ENCODE results near the gene CDK14.

Gene CDK14

GRCh38 chr7:90642978-90643377 is 46.9 kb downstream of the CDK14 start:
- H3K9me3 ChIP-seq (replicated peaks; ENCODE audit: insufficient read depth, low read length) = no peaks in the 10 kb centered on the region
- H3K27ac ChIP-seq (ENCODE audit: low read length) = no peak overlapping the region
- no peaks in the 10 kb centered on the region for H3K27me3 ChIP-seq (replicated peaks; ENCODE audit: insufficient read depth, low read length)
- H3K4me2 ChIP-seq (ENCODE audit: low read depth, low read length) = no peak overlapping the region
- H3F3A ChIP-seq (ENCODE audit: insufficient read depth, low read length) = no peaks in the 10 kb centered on the region
- no peaks in the 10 kb centered on the region for H3K4me1 ChIP-seq (ENCODE audit: low read length)
- H3K36me3 ChIP-seq (replicated peaks; ENCODE audit: insufficient read depth, low read length) = no peaks in the 10 kb centered on the region
- TF ChIP-seq CTCF (IDR thresholded peaks at IDR 0.05; ENCODE audit: low read length) (no peak), EZH2 (optimal IDR thresholded peaks at IDR 0.05; ENCODE audit: low read depth, low read length) (no peak), EZH2phosphoT487 (IDR thresholded peaks at IDR 0.05; ENCODE audit: low read length) (no peak)
- no peak overlapping the region for H2AFZ ChIP-seq (ENCODE audit: low read length)
- no peaks in the 10 kb centered on the region for H3K79me2 ChIP-seq (ENCODE audit: low read length)
- H4K20me1 ChIP-seq (ENCODE audit: insufficient read depth, low read length) = no peaks in the 10 kb centered on the region
- DNase-seq = no peak
- H3K9ac ChIP-seq (ENCODE audit: low read length) = no peak overlapping the region
- H3K4me3 ChIP-seq (ENCODE audit: low read length) = no peak overlapping the region
- H3K9me2 ChIP-seq (replicated peaks; ENCODE audit: insufficient read depth, low read length) = no peaks in the 10 kb centered on the region

GRCh38 chr7:90645784-90646183 is 49.7 kb downstream of the CDK14 start:
- H3K9me3 ChIP-seq (replicated peaks; ENCODE audit: insufficient read depth, low read length) = no peaks in the 10 kb centered on the region
- H2AFZ ChIP-seq (ENCODE audit: low read length) = no peak overlapping the region
- H3K27ac ChIP-seq (ENCODE audit: low read length) = no peak overlapping the region
- H4K20me1 ChIP-seq (ENCODE audit: insufficient read depth, low read length) = no peaks in the 10 kb centered on the region
- no peak overlapping the region for H3K4me3 ChIP-seq (ENCODE audit: low read length)
- no peaks in the 10 kb centered on the region for H3K27me3 ChIP-seq (replicated peaks; ENCODE audit: insufficient read depth, low read length)
- H3F3A ChIP-seq (ENCODE audit: insufficient read depth, low read length) = no peaks in the 10 kb centered on the region
- TF ChIP-seq CTCF (IDR thresholded peaks at IDR 0.05; ENCODE audit: low read length) (no peak), EZH2phosphoT487 (IDR thresholded peaks at IDR 0.05; ENCODE audit: low read length) (no peak), EZH2 (optimal IDR thresholded peaks at IDR 0.05; ENCODE audit: low read depth, low read length) (no peak)
- H3K4me1 ChIP-seq (ENCODE audit: low read length) = no peaks in the 10 kb centered on the region
- H3K9me2 ChIP-seq (replicated peaks; ENCODE audit: insufficient read depth, low read length) = no peaks in the 10 kb centered on the region
- H3K79me2 ChIP-seq (ENCODE audit: low read length) = no peaks in the 10 kb centered on the region
- H3K36me3 ChIP-seq (replicated peaks; ENCODE audit: insufficient read depth, low read length) = no peaks in the 10 kb centered on the region
- no peak for DNase-seq
- H3K4me2 ChIP-seq (ENCODE audit: low read depth, low read length) = no peak overlapping the region
- H3K9ac ChIP-seq (ENCODE audit: low read length) = no peak overlapping the region

- Histone ChIP-seq H3K36me3 (replicated peaks; ENCODE audit: insufficient read depth, low read length) (no peaks in the 10 kb centered on the region), H3K27me3 (replicated peaks; ENCODE audit: insufficient read depth, low read length) (no peaks in the 10 kb centered on the region), H3K4me1 (ENCODE audit: low read length) (no peaks in the 10 kb centered on the region), H3K27ac (ENCODE audit: low read length) (no peak overlapping the region), H3K4me2 (ENCODE audit: low read depth, low read length) (no peak overlapping the region), H4K20me1 (ENCODE audit: insufficient read depth, low read length) (no peaks in the 10 kb centered on the region), H3K4me3 (ENCODE audit: low read length) (no peak overlapping the region), H3K9me3 (replicated peaks; ENCODE audit: insufficient read depth, low read length) (no peaks in the 10 kb centered on the region), H3K9ac (ENCODE audit: low read length) (no peak overlapping the region), H3K9me2 (replicated peaks; ENCODE audit: insufficient read depth, low read length) (no peaks in the 10 kb centered on the region), H2AFZ (ENCODE audit: low read length) (no peak overlapping the region), H3F3A (ENCODE audit: insufficient read depth, low read length) (no peaks in the 10 kb centered on the region), H3K79me2 (ENCODE audit: low read length) (no peaks in the 10 kb centered on the region)
- DNase-seq = no peak
- no peak for TF ChIP-seq EZH2phosphoT487 (IDR thresholded peaks at IDR 0.05; ENCODE audit: low read length)
- no peak for TF ChIP-seq CTCF (IDR thresholded peaks at IDR 0.05; ENCODE audit: low read length)
- TF ChIP-seq EZH2 (optimal IDR thresholded peaks at IDR 0.05; ENCODE audit: low read depth, low read length) = no peak
These were observed 52.0 kb downstream of the CDK14 start for GRCh38 chr7:90648107-90648506.
